DND-41 (cell line): Measurements from ENCODE around the gene RUVBL1.
"Not testable (repeated sequence)": the region's sequence is repeated elsewhere in the genome, so short reads cannot be mapped to it uniquely, and the experiment has no call there.

Experiments
- EZH2 ChIP-seq: IDR thresholded peaks from 3 replicates; pipeline ENCODE4 v1.6.1; 2012; ENCODE audit warnings: borderline replicate concordance, low read depth, mild to moderate bottlenecking, moderate library complexity, low read length, inconsistent platforms; ENCODE audit not compliant: severe bottlenecking
- TF ChIP-seq, protein P1 (sequence below): IDR thresholded peaks from 2 replicates; pipeline ENCODE4 v1.5.1; 2012; ENCODE audit warnings: borderline replicate concordance, low read length, moderate library complexity, mild to moderate bottlenecking; ENCODE audit not compliant: poor library complexity, severe bottlenecking; ENCODE audit errors: extremely low read depth

DNA sequence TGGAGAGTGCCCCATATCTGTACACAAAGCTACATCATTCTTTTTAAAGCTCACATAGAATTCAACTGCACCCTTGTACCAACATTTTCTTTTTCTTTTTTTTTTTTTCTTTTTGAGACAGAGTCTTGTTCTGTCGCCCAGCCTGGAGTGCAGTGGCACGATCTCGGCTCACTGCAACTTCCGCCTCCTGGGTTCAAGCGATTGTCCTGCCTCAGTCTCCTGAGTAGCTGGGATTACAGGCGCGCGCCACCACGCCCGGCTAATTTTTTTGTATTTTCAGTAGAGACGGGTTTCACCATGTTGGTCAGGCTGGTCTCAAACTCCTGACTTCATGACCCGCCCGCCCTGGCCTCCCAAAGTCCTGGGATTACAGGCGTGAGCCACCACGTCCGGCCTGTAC, 30.7 kb upstream of the RUVBL1 start:
- TF ChIP-seq, protein P1, sequence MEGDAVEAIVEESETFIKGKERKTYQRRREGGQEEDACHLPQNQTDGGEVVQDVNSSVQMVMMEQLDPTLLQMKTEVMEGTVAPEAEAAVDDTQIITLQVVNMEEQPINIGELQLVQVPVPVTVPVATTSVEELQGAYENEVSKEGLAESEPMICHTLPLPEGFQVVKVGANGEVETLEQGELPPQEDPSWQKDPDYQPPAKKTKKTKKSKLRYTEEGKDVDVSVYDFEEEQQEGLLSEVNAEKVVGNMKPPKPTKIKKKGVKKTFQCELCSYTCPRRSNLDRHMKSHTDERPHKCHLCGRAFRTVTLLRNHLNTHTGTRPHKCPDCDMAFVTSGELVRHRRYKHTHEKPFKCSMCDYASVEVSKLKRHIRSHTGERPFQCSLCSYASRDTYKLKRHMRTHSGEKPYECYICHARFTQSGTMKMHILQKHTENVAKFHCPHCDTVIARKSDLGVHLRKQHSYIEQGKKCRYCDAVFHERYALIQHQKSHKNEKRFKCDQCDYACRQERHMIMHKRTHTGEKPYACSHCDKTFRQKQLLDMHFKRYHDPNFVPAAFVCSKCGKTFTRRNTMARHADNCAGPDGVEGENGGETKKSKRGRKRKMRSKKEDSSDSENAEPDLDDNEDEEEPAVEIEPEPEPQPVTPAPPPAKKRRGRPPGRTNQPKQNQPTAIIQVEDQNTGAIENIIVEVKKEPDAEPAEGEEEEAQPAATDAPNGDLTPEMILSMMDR, result not testable (repeated sequence)
- not testable (repeated sequence) for TF ChIP-seq EZH2
